Left cardiac atrium (tissue), 4 donors: ENCODE data around the gene BTBD19. TPM values are rescaled to one million over a fixed set of nuclear protein-coding genes. Genes with fewer than 3 reads are reported as not detected.
"Not testable (repeated sequence)": the region's sequence is repeated elsewhere in the genome, so short reads cannot be mapped to it uniquely, and the experiment has no call there.

ENCODE experiments used
- ATAC-seq, 2 donors: fragments of 200-7000 bp; cut with Tn5 transposase; one replicate each; pipeline ENCODE4 v1.9.1; 2020; ENCODE audit warnings: mild to moderate bottlenecking in 2 of 2, moderate library complexity in 2 of 2
- DNase-seq: peaks from one replicate; pipeline ENCODE4 v3.0.0-alpha.2; 2020
- intact Hi-C, 2 donors: fragments of 100-400 bp; cut with DNase I; formaldehyde crosslinking; loops; one replicate each; pipeline versions ENCODE4 v1.14.1 to v1.15.1; 2022 to 2023
- total RNA-seq, 2 donors: library from RNA; stranded (reverse); fragmentation: NEBNext Ultra II Directional; extraction: Animal tissue kit (Norgen Biotek cat#: 25700); gene quantifications; one replicate each; pipeline ENCODE4 v1.2.1, GENCODE V29; 2021
- donor health status: DM: no; HTN: yes; CAD: no.
- donor health status: DM: no; HTN: yes; CAD: no; lungs with severe emphysema.
- donor health status: DM: yes; HTN: yes; CAD: no.
- donor health status: Dilated cardiomyopathy.

Gene BTBD19
- total RNA-seq, 2 donors from 2014 or later = 4.0 to 8.6 TPM

DNA sequence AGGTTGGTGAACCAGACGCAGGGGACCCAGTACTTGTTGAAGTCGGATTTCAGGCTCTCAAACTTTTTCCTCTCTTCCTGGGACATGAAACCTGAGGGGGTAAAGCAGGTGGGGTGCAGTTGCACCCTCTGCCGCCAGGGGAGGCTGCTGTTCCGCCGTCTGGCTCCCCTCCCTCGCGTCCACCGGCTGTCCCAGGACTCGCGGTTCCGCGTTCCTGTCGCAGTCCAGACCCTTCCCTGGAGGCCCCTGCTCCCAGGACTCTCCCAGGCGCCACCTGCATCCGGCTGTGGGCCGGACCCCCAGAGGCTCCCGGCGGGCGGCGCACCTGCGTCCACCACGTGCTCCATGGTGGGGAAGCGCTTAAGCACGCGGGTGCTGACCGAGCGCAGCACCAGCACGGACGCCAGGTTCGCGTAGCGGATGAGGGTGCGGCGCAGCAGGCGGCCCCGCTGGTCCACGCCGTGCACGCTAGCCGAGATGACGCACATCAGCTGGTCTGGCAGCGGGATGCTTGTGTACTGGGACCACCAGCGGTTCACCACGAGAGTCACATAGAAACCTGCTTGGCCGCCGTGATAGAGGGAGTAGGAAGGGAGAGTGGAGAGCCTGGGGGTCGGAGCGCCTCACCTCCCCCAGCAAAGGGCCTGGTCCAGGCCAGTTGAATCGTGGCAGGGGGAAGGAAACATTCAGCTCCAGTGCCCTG lies 22.0 kb upstream of the BTBD19 start:
- intact Hi-C loops = loop anchor here (5.0 to 10.0 kb wide), 2 partner anchors 49 to 51 kb away; no protein-coding TSS in a partner anchor
- ATAC-seq (peak; percentile 64 to 73), DNase-seq (peak; percentile 69)

DNA sequence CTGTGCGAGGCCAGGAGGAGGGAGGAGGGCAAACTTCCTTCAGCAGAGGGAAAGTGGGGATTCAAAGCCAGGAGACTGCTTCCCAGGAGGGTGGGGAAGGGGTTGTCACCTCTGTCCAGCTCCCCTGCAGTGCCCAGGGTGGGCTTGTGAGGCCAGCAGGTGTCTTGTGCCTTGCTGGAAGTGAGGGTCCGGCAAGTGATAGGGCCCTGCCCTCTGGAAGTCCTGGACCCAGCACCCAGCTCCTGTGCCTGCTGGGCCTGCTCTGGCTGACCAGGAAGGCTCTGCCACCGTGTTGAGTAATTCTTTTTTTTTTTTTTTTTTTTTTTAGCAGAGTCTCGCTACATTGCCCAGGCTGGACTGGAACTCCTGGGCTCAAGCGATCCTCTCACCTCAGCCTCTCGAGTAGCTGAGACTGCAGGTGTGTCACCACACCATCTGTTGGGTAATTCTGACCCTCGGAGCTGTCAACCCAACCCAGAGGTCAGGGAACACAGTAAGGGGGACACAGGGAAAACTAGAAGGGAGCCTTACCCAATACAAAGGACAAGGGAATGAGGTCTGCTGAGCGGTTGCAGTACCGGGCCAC lies 21.4 kb upstream of the BTBD19 start:
- ATAC-seq = no peak

GRCh38 chr1:44787506-44787905 lies 20.8 kb upstream of the BTBD19 start:
- intact Hi-C loops = loop anchor here (5.0 to 10.0 kb wide), 2 partner anchors 47 to 50 kb away; no protein-coding TSS in a partner anchor
- ATAC-seq (no peak), DNase-seq (no peak)

More for the DNA sequence above, 21.4 kb upstream of the BTBD19 start:
- DNase-seq = no peak
- intact Hi-C loops = loop anchor here (5.0 to 10.0 kb wide), 2 partner anchors 48 to 50 kb away; no protein-coding TSS in a partner anchor

DNA sequence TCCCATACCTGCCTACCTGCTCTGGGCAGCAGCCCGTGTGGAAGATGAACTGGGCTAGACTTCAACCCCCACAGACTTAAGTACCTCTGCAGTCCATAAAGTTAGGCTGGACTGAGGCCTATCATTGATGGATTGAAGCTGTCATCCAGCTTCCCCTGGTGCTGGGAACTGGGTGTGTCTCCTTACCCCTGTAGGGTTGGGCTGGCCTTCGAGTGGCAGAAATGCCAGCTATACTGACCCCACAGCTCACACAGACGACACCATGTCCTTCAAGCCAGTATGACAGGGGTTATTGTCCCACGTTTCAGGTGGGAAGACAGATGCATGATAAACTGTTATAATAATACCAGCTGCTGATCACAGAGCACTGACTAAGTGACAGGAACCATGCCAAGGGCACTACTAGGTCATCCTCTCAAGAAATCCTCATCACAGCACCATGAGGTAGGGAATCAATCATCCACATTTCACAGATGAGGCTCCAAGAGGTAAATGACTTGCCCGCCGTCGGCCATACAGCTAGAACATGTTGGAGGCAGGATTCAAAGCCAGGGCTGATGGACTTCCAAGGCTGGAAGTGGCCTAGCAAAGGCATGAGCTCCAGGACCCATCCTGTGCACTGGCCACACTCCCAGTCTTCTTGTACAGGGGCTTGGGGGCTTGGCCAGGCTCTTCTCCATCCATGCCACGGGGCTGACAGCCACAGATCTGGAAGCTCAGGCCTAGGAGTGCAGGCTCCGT lies 20.0 kb upstream of the BTBD19 start, which contains the start of gene BEST4:
TSS of gene BEST4 (minus strand) at position 51 of the 741 bp plus-strand sequence. CDS start 465 bp downstream, outside the sequence.
- ATAC-seq (no peak), DNase-seq (no peak)
- intact Hi-C loops = loop anchor here (5.0 to 10.0 kb wide), 2 partner anchors 47 to 49 kb away; no protein-coding TSS in a partner anchor

DNA sequence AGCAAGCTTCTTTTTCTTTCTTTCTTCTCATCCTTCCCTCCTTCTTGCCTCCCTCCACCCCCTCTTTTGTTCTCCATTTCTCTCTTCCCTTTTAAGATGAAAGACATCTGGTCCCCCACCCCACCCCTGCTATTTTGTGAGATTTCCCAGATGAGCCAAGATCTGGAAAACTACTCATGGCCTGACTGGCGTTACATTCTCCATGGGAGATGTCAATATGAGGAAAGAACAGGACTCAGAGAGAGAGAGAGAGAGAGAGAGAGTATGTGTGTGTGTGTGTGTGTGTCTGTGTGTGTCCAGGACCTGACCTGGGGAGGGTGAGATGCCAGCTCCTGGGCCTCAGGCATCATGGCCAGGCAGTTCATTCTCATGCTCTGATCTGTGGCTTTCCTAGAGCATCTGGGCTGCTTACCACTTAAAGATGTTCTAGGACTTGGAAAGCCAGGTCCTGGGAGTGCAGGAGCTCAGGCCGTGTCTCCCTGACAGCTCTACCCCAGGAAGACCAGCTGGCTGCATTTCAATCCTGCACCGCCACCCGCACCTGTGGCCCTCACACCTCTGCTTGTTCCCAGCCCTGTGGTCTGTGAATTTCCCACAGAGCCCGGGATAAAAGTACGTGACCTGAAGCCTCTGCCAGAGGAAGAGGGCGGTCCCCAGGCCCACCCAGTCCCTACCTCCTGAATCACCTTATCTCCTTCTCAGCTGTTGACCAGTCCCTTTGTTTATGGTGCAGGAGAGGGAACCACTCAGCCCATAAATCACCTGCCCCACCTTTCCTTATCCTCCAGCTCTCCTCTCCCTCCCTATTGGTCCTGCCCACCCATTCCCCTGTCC lies 17.1 kb upstream of the BTBD19 start:
- ATAC-seq = no peak
- DNase-seq = no peak
- intact Hi-C loops = no loop called here

GRCh38 chr1:44792736-44793502 lies 15.4 kb upstream of the BTBD19 start:
- DNase-seq (no peak), ATAC-seq (peak in 1 of 2 donors; percentile 72)

GRCh38 chr1:44797886-44798285 lies 10.4 kb upstream of the BTBD19 start:
- intact Hi-C loops, DNase-seq, ATAC-seq: not testable (repeated sequence)

More at GRCh38 chr1:44792736-44793502, 15.4 kb upstream of the BTBD19 start:
- intact Hi-C loops = no loop called here

DNA sequence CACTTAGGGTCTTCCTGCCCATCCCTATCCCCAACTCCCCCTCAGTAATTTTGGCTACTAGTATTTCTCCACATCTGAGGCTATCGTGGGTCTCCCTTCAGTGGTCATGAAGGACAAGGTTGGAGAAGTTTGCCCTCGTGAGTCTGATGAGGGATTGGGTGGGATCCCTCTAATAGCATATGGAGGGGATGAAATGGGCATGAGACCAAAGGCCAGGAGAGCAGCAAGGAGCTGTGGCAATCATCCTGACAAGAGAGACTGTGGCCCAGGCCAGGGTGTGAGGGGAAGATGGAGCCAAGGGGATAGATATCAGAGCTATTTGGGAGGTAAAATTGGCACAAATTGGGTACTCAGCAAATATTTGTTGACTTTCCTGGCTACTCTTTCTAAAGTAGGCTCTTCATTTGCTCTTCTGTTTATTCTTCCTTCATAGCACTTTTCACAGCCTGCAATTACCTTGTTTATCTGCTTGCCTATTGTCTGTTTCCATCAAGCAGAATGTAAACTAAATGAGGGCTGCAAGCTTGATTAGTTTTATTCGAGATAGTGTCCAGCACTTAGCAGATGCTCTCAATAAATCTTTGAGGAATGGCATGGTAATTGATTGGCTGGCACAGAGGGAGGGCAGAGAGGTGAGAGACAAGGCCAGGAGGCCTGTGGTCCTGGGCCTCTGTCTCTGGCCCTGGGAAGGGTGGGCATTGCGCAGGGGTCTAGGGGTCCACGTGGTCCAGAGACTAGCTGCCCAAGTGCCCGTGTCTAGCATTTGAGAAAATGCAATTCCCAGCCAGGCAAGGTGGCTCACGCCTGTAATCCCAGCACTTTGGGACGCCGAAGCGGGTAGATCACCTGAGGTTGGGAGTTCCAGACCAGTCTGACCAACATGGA lies 9.6 kb upstream of the BTBD19 start:
- DNase-seq (peak; percentile 30), ATAC-seq (no peak)
- intact Hi-C loops = no loop called here

DNA sequence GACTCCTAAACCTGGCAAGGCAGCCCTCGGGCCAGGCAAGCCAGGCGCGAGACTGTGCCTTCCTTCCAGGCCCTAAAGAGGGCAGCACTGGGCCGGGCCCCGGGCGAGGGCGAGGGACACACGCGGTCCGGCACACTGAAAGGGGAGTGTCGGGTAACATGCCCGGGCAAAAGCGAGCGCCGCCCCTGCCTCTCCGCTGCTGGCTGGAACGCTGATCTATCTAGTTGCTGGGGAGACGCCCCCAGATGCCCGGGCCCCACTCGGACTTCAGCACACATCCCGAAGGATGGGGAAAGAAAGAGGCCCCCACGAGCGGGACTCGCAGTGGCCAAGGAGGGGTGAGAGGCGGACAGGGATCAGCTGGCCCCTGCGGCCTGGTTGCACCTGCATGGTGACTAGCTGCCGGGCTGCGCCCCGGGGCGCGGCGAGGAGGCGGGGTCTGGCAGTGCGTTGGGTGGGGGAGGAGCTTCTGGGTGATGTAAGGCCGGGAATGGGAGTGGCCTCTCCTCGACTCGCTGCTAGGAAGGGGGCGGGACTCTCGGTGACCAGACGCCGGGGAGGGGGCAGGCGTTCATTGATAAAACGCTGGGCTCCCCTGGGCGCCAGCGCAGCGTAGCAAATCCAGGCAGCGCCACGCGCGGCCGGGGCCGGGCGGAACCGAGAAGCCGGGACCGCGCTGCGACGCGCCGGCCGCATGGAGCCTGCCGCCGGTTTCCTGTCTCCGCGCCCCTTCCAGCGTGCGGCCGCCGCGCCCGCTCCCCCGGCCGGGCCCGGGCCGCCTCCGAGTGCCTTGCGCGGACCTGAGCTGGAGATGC lies 8.3 kb upstream of the BTBD19 start, which contains the start of gene PLK3:
TSS of gene PLK3 (plus strand) at position 608 of the 815 bp plus-strand sequence. CDS start at position 695, 87 bp downstream.
- ATAC-seq (peak; percentile 96), DNase-seq (peak; percentile 98)
- intact Hi-C loops = no loop called here

DNA sequence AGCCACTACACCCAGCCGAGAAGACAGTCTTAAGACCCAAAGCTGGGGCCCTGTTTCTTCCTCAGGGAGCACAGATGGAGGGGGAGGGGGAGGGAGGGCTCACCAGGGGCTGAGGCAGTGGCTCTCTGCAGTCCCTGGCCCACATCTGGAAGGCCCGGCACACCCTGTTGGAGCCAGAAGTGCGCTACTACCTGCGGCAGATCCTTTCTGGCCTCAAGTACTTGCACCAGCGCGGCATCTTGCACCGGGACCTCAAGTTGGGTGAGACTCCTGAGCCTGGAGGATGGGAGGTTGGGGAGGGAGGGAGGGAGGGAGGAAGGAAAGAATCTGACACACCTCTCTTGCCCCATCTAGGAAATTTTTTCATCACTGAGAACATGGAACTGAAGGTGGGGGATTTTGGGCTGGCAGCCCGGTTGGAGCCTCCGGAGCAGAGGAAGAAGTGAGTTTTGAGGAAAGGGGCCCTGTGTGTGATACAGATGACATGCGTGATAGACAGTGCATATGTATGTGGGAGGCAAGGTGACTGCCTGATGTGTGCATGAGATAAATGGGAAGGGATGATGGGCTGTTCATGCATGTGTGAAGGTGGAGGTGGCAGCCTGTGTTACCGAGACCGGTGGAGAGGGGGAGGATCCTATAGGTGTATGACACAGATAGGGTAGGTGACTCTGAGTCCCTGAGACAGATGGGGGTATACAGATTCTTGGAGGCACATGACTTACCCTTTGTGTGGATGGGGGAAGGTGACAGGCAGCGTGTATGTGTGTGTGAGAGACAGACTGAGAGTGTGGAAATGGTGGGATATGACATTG lies 6.6 kb upstream of the BTBD19 start:
- intact Hi-C loops = no loop called here
- no peak for DNase-seq
- ATAC-seq = no peak

- intact Hi-C loops = no loop called here
- DNase-seq = no peak
- no peak for ATAC-seq
These were observed 5.8 kb upstream of the BTBD19 start for GRCh38 chr1:44802306-44803061.

GRCh38 chr1:44803062-44803311 lies 5.3 kb upstream of the BTBD19 start:
- DNase-seq (no peak), ATAC-seq (no peak)
- intact Hi-C loops = no loop called here

GRCh38 chr1:44803312-44804095 lies 4.8 kb upstream of the BTBD19 start:
- ATAC-seq (no peak), DNase-seq (no peak)
- intact Hi-C loops = no loop called here

- ATAC-seq (no peak), DNase-seq (no peak)
- intact Hi-C loops = no loop called here
These were observed 2.9 kb upstream of the BTBD19 start for GRCh38 chr1:44805311-44806024.
